Heart right ventricle (tissue), 16 donors: ENCODE measurements around the gene TNIP3. TPM values are rescaled to one million over a fixed set of nuclear protein-coding genes. Genes with fewer than 3 reads are reported as not detected.

Experiments used
- ATAC-seq, 8 donors: fragments of 200-7000 bp; cut with Tn5 transposase; one replicate each; pipeline ENCODE4 v1.9.1; 2020; ENCODE audit warnings: mild to moderate bottlenecking in 8 of 8, moderate library complexity in 8 of 8, moderate number of reproducible peaks in 1 of 8
- DNase-seq, 2 donors: peaks; one replicate each; pipeline ENCODE4 v3.0.0-alpha.2; 2020
- H3K27ac ChIP-seq, 10 donors: fragments of 200-600 bp; sonication (generic) in 2 of 10; one replicate each; pipeline versions ENCODE4 v1.5.0 to v1.8.0; 2020 to 2022; ENCODE audit warnings: mild to moderate bottlenecking in 3 of 10
- H3K27me3 ChIP-seq, 7 donors: fragments of 200-600 bp; one replicate each; pipeline ENCODE4 v1.8.0; 2021 to 2022; ENCODE audit warnings: mild to moderate bottlenecking in 2 of 7
- H3K36me3 ChIP-seq, 9 donors: fragments of 200-600 bp; sonication (generic) in 1 of 9; one replicate each; pipeline versions ENCODE4 v1.5.0 to v1.8.0; 2020 to 2022; ENCODE audit warnings: mild to moderate bottlenecking in 2 of 9
- H3K4me1 ChIP-seq, 9 donors: fragments of 200-600 bp; sonication (generic) in 1 of 9; one replicate each; pipeline versions ENCODE4 v1.5.0 to v1.8.0; 2020 to 2022; ENCODE audit warnings: mild to moderate bottlenecking in 4 of 9
- H3K4me3 ChIP-seq, 10 donors: fragments of 200-600 bp; sonication (generic) in 2 of 10; one replicate each; pipeline versions ENCODE4 v1.5.0 to v1.8.0; 2020 to 2022; ENCODE audit warnings: mild to moderate bottlenecking in 7 of 10, moderate library complexity in 2 of 10
- H3K9me3 ChIP-seq, 11 donors: fragments of 200-600 bp in 10 of 11; sonication (generic) in 2 of 11; one replicate each; pipeline versions ENCODE4 v1.5.0 to v1.8.0; 2013 to 2022; ENCODE audit warnings: mild to moderate bottlenecking in 2 of 11, control low read depth in 1 of 11, moderate library complexity in 1 of 11
- WGBS, 2 donors: extraction: QIAGEN DNeasy Blood & Tissue Kit; methylation state at CpG; one replicate each; pipeline ENCODE4 v1.1.7; 2013; ENCODE audit warnings: inconsistent platforms in 1 of 2; 5-methylcytosine and 5-hydroxymethylcytosine counted together
- intact Hi-C, 10 donors: fragments of 100-400 bp; cut with DNase I; formaldehyde crosslinking; loops; one replicate each; pipeline versions ENCODE4 v1.11.1 to v1.14.2; 2022
- polyA plus RNA-seq, 2 donors: library from polyadenylated mRNA; stranded (reverse); fragments of 200-250 nt; gene quantifications; one replicate each; pipeline ENCODE4 v1.2.3, GENCODE V29; 2013
- total RNA-seq, 10 donors: library from RNA; stranded (reverse); fragmentation: NEBNext Ultra II Directional in 3 of 10; extraction: Animal tissue kit (Norgen Biotek cat#: 25700) in 3 of 10; gene quantifications; one replicate each; pipeline versions ENCODE4 v1.2.1 to v1.2.4, GENCODE V29; 2021 to 2023
- TF ChIP-seq, protein P1 (sequence below), 9 donors: fragments of 200-600 bp; sonication (generic) in 2 of 9; IDR thresholded peaks; one replicate each; pipeline versions ENCODE4 v1.5.0 to v1.8.0; 2021 to 2022; ENCODE audit warnings: antibody characterized with exemption in 9 of 9, mild to moderate bottlenecking in 5 of 9, moderate library complexity in 1 of 9
- donor health status: Arrhythmogenic right ventricular cardiomyopathy.
- donor health status: ischemic (EF 13 %, LVEDD 7.1; RV severe dilation, severe dysfunction).
- donor health status: healthy with polysubstance abuse.
- donor health status: DM: no; HTN: yes; CAD: no.
- donor health status: DM: no; HTN: no; CAD: no.
- donor health status: ischemic (EF 25% LVEDD 6.9; RV normal size, moderate dysfunction).
- donor health status: ischemic (EF 25% LVEDD 5.7; RV mildly dilated, moderate dysfunction).
- donor health status: healthy.
- donor health status: DM: yes; HTN: yes; CAD: no.
- donor health status: Ischemic cardiomyopathy.
- donor health status: ischemic (EF 35%, LVEDD 5.7; RV mildly dilated, moderate dysfunction).
- donor health status: nonischemic (EF 11% LVEDD 7.7; RV severe dilation, severe dysfunction).
- donor health status: DM: yes; HTN: yes; CAD: no.
- donor health status: PGD.
- donor health status: ischemic (EF 29% LVEDD 5.4; RV normal size, mild dysfunction).
- donor health status: nonischemic (EF 23%, LVEDD 6.1; RV moderate dilation, normal function).

TNIP3 gene
- total and polyA plus RNA-seq, 12 donors, result 0.04 to 0.49 TPM; not detected in 10

DNA sequence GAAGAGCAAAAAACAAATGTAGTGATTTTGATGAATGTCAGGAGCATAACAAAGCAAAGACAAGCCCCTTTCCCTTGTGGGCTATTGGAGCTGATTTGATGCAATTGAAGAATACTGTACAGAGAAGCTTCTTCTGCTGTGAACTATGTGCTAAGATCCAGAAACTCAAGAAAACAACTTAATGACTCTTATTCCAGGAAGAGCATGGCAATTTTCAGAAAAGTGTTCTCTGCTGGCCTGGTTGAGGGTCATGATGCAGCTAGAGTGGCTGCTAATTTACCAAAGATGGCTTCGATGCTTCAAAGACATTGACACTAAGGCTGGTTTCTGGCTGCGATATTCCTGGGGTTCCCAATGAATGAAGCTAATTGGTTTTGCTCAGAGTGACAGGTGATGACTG is 45.8 kb downstream of the TNIP3 start:
- WGBS, 2 donors, result 51 to 55% methylated on average over 2 of the region's 2 CpGs
- TF ChIP-seq, protein P1, sequence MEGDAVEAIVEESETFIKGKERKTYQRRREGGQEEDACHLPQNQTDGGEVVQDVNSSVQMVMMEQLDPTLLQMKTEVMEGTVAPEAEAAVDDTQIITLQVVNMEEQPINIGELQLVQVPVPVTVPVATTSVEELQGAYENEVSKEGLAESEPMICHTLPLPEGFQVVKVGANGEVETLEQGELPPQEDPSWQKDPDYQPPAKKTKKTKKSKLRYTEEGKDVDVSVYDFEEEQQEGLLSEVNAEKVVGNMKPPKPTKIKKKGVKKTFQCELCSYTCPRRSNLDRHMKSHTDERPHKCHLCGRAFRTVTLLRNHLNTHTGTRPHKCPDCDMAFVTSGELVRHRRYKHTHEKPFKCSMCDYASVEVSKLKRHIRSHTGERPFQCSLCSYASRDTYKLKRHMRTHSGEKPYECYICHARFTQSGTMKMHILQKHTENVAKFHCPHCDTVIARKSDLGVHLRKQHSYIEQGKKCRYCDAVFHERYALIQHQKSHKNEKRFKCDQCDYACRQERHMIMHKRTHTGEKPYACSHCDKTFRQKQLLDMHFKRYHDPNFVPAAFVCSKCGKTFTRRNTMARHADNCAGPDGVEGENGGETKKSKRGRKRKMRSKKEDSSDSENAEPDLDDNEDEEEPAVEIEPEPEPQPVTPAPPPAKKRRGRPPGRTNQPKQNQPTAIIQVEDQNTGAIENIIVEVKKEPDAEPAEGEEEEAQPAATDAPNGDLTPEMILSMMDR (IDR thresholded peaks at IDR 0.05), result no peak
- intact Hi-C loops, result no loop called here
- Histone ChIP-seq H3K4me3 (no peak overlapping the region), H3K9me3 (no peaks in the 10 kb centered on the region), H3K4me1 (no peaks in the 10 kb centered on the region), H3K36me3 (no peaks in the 10 kb centered on the region), H3K27me3 (peaks cover 0 to 13% (median 0%) of the 10 kb centered on the region in 7 donors), H3K27ac (no peak overlapping the region)
- ATAC-seq, result no peak
- DNase-seq, result no peak

- H3K27ac ChIP-seq, result no peak overlapping the region
- ATAC-seq, result no peak
- 86 to 91% methylated on average over 1 of the region's 1 CpG for WGBS, 2 donors
- no peaks in the 10 kb centered on the region for H3K9me3 ChIP-seq
- H3K4me1 ChIP-seq, result no peaks in the 10 kb centered on the region
- no peaks in the 10 kb centered on the region for H3K36me3 ChIP-seq
- TF ChIP-seq, protein P1 (IDR thresholded peaks at IDR 0.05), result no peak
- DNase-seq, result no peak
- peaks cover 0 to 13% (median 0%) of the 10 kb centered on the region in 7 donors for H3K27me3 ChIP-seq
- H3K4me3 ChIP-seq, result no peak overlapping the region
- intact Hi-C loops, result loop anchor here in 1 of 10 donors (5.0 kb wide), 1 partner anchor 1042 kb away; no protein-coding TSS in a partner anchor
These were observed 49.4 kb downstream of the TNIP3 start for GRCh38 chr4:121114756-121115155.

GRCh38 chr4:121112530-121112929 is 51.6 kb downstream of the TNIP3 start:
- Histone ChIP-seq H3K27ac (no peak overlapping the region), H3K36me3 (no peaks in the 10 kb centered on the region), H3K4me3 (no peak overlapping the region), H3K9me3 (no peaks in the 10 kb centered on the region), H3K27me3 (peaks cover 0 to 11% (median 0%) of the 10 kb centered on the region in 7 donors), H3K4me1 (no peaks in the 10 kb centered on the region)
- intact Hi-C loops, result loop anchor here in 1 of 10 donors (5.0 kb wide), 1 partner anchor 1040 kb away; no protein-coding TSS in a partner anchor
- no peak for ATAC-seq
- no peak for DNase-seq
- TF ChIP-seq, protein P1 (IDR thresholded peaks at IDR 0.05), result peak; percentile 15 to 64 (median 54)

DNA sequence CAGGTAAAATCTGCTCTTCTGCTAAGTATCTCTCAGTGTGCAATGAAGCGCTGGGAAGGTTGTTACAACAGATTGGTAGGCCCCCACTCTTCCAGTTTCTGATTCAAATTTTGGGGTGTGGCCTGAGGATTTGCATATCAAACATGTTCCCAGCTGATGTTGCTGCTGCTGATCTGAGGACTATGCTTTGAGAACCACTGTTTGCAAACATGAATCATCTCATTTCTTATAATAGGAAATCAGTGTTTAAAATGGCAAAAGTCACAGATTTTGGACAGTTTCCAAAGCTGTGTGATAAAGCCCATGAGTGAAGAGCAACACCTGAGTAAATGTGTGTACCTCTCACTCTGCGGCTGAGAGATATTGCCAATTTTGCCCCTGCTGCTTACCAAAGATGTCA is 55.6 kb downstream of the TNIP3 start:
- DNase-seq (no peak), ATAC-seq (no peak)
- TF ChIP-seq, protein P1 (IDR thresholded peaks at IDR 0.05), result no peak
- Histone ChIP-seq H3K27ac (no peak overlapping the region), H3K4me1 (no peaks in the 10 kb centered on the region), H3K9me3 (peaks cover 0 to 14% (median 0%) of the 10 kb centered on the region in 11 donors), H3K4me3 (no peak overlapping the region), H3K27me3 (peaks cover 0 to 11% (median 3%) of the 10 kb centered on the region in 7 donors), H3K36me3 (no peaks in the 10 kb centered on the region)
- intact Hi-C loops, result loop anchor here in 2 of 10 donors (10.0 kb wide), 2 partner anchors 954 to 1034 kb away; no protein-coding TSS in a partner anchor
- 95 to 98% methylated on average over 2 of the region's 2 CpGs for WGBS, 2 donors
